ENCODE data around the gene MDGA2.

MDGA2 gene

GRCh38 chr14:47390831-47391504 lies 284.4 kb downstream of the MDGA2 start:
- TF ChIP-seq CTCF (IDR thresholded peaks at IDR 0.05; ENCODE audit: low read depth, low read length): no peak
- H3K4me3 ChIP-seq (replicated peaks in 1 of 2; ENCODE audit: low read depth in 2 of 2, low read length in 2 of 2): no peak overlapping the region
- no peak for DNase-seq (ENCODE audit: low read depth in 2 of 2)

- no peak overlapping the region for H3K4me3 ChIP-seq (replicated peaks in 1 of 2; ENCODE audit: low read depth in 2 of 2, low read length in 2 of 2)
- DNase-seq (ENCODE audit: low read depth in 2 of 2): no peak
- no peak for TF ChIP-seq CTCF (IDR thresholded peaks at IDR 0.05; ENCODE audit: low read depth, low read length)
Measured at GRCh38 chr14:47389535-47389934, 285.9 kb downstream of the MDGA2 start.

- DNase-seq (ENCODE audit: low read depth in 2 of 2): no peak
- no peak overlapping the region for H3K4me3 ChIP-seq (replicated peaks in 1 of 2; ENCODE audit: low read depth in 2 of 2, low read length in 2 of 2)
- no peak for TF ChIP-seq CTCF (IDR thresholded peaks at IDR 0.05; ENCODE audit: low read depth, low read length)
Measured at GRCh38 chr14:47366006-47366405, 309.4 kb downstream of the MDGA2 start.

GRCh38 chr14:47365233-47365632 lies 310.2 kb downstream of the MDGA2 start:
- no peak overlapping the region for H3K4me3 ChIP-seq (replicated peaks in 1 of 2; ENCODE audit: low read depth in 2 of 2, low read length in 2 of 2)
- no peak for TF ChIP-seq CTCF (IDR thresholded peaks at IDR 0.05; ENCODE audit: low read depth, low read length)
- DNase-seq (ENCODE audit: low read depth in 2 of 2): no peak

- H3K4me3 ChIP-seq (replicated peaks in 1 of 2; ENCODE audit: low read depth in 2 of 2, low read length in 2 of 2): no peak overlapping the region
- no peak for DNase-seq (ENCODE audit: low read depth in 2 of 2)
- no peak for TF ChIP-seq CTCF (IDR thresholded peaks at IDR 0.05; ENCODE audit: low read depth, low read length)
Measured at GRCh38 chr14:47353186-47353585, 322.2 kb downstream of the MDGA2 start.

- no peak overlapping the region for H3K4me3 ChIP-seq (replicated peaks in 1 of 2; ENCODE audit: low read depth in 2 of 2, low read length in 2 of 2)
- TF ChIP-seq CTCF (IDR thresholded peaks at IDR 0.05; ENCODE audit: low read depth, low read length): no peak
- DNase-seq (ENCODE audit: low read depth in 2 of 2): no peak
Measured at GRCh38 chr14:47346849-47347248, 328.6 kb downstream of the MDGA2 start.

- no peak for TF ChIP-seq CTCF (IDR thresholded peaks at IDR 0.05; ENCODE audit: low read depth, low read length)
- H3K4me3 ChIP-seq (replicated peaks in 1 of 2; ENCODE audit: low read depth in 2 of 2, low read length in 2 of 2): no peak overlapping the region
- no peak for DNase-seq (ENCODE audit: low read depth in 2 of 2)
Measured at GRCh38 chr14:47345016-47345415, 330.4 kb downstream of the MDGA2 start.
